ENCODE data around the gene NOS1AP.

DNA sequence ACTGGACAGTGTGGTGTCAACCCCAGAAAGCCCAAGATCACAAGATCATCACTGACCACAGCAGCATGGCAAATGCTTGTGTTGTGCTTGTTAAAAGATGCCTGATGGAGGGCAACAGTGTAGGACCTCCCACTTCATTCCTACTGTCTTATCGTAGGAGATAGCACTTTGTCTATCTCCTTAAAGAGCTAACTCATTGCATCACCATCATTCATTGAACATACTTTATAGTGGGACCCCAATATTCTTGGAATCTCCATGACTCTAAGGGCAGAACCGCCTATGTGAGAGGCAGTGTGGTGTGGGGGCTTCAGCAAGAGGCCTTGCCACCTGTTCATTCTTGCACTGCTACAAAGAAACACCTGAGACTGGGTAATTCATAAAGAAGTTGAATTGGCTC, 347.4 kb downstream of the NOS1AP start:
- TF ChIP-seq, protein P1, sequence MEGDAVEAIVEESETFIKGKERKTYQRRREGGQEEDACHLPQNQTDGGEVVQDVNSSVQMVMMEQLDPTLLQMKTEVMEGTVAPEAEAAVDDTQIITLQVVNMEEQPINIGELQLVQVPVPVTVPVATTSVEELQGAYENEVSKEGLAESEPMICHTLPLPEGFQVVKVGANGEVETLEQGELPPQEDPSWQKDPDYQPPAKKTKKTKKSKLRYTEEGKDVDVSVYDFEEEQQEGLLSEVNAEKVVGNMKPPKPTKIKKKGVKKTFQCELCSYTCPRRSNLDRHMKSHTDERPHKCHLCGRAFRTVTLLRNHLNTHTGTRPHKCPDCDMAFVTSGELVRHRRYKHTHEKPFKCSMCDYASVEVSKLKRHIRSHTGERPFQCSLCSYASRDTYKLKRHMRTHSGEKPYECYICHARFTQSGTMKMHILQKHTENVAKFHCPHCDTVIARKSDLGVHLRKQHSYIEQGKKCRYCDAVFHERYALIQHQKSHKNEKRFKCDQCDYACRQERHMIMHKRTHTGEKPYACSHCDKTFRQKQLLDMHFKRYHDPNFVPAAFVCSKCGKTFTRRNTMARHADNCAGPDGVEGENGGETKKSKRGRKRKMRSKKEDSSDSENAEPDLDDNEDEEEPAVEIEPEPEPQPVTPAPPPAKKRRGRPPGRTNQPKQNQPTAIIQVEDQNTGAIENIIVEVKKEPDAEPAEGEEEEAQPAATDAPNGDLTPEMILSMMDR (IDR thresholded peaks at IDR 0.05; ENCODE audit: low read depth, low read length), result no peak
- TF ChIP-seq POLR2A (IDR thresholded peaks at IDR 0.05; ENCODE audit: extremely low read depth, insufficient read length) (no peak), MYC (IDR thresholded peaks at IDR 0.05; ENCODE audit: low read depth, low read length) (no peak)
- TF ChIP-seq, protein P2, sequence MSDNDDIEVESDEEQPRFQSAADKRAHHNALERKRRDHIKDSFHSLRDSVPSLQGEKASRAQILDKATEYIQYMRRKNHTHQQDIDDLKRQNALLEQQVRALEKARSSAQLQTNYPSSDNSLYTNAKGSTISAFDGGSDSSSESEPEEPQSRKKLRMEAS (IDR thresholded peaks at IDR 0.05; ENCODE audit: low read depth, low read length), result no peak
